ENCODE data around the gene SEL1L3. TPM values are rescaled to one million over a fixed set of nuclear protein-coding genes. Genes with fewer than 3 reads are reported as not detected.

Gene SEL1L3
- total and polyA plus RNA-seq, 9 of the 15 experiments (the other 6 are each of a cell fraction or from before 2014, with no cell fraction given): 10.0 to 44.3 (median 21.6) TPM

- TF ChIP-seq ZBTB9 (CRISPR knock-in tag; IDR thresholded peaks at IDR 0.05): 0 out of 2 replicates have a peak, but pooled peaks have one; percentile 59
- TF ChIP-seq JUNB (CRISPR knock-in tag; conservative IDR thresholded peaks at IDR 0.05): no peak
- TF ChIP-seq KDM4B (IDR thresholded peaks at IDR 0.05; ENCODE audit: borderline replicate concordance in 2 of 2, low read depth in 1 of 2): no peak
- 0 out of 2 replicates have a peak, but pooled peaks have one; percentile 4 for TF ChIP-seq HMBOX1 (IDR thresholded peaks at IDR 0.05)
- TF ChIP-seq NFYB (IDR thresholded peaks at IDR 0.05; ENCODE audit: extremely low read depth, insufficient read length): no peak
- TF ChIP-seq ATF2 (CRISPR knock-in tag; IDR thresholded peaks at IDR 0.05): no peak
- ChIA-PET POLR2A (interaction anchor here (1.2 kb wide), 1 partner anchor 26 kb away, joined by 3 read pairs; no protein-coding TSS in a partner anchor), CTCF (ENCODE audit: low intra/inter-chr PET ratio) (no interaction called here)
- peaks cover 10% of the 10 kb centered on the region for H3K36me3 ChIP-seq (ENCODE audit: control insufficient read depth, insufficient read depth, low read length)
- H3K9me1 ChIP-seq (ENCODE audit: control insufficient read depth, insufficient read depth, low read length): no peaks in the 10 kb centered on the region
- in situ Hi-C loops (cut with MboI): no loop called here
- BruUV-seq (replicated peaks): no TSS peak
- 29% methylated on average over 5 of the region's 5 CpGs for WGBS (ENCODE audit: insufficient coverage, low coverage, missing lambda C conversion rate)
- H3K9me3 ChIP-seq (replicated peaks; ENCODE audit: control insufficient read depth, insufficient read depth, low read depth, low read length): no peaks in the 10 kb centered on the region
- no peak; the same call in 2 of the 3 replicates for ATAC-seq
- H2AFZ ChIP-seq (ENCODE audit: low read depth, low read length): no peak overlapping the region
- H3K9ac ChIP-seq (ENCODE audit: insufficient read depth in 1 of 2, low read depth in 2 of 2, low read length in 2 of 2): no peak overlapping the region
- no peak overlapping the region for H3K4me2 ChIP-seq (ENCODE audit: insufficient read depth, low read length)
- FAIRE-seq: peak; percentile 42
- no peak for DNase-seq (ENCODE audit: extremely low read depth in 1 of 4, low spot score in 3 of 4)
- no peak overlapping the region for H3K4me3 ChIP-seq
- peaks cover 0 to 5% of the 10 kb centered on the region in 2 experiments; a peak in 2 of 5 replicates for H3K4me1 ChIP-seq (replicated peaks in 1 of 2; ENCODE audit: control insufficient read depth in 2 of 2, insufficient read depth in 2 of 2, low read length in 2 of 2)
- no peaks in the 10 kb centered on the region for H3K27me3 ChIP-seq (ENCODE audit: control insufficient read depth in 2 of 2, insufficient read depth in 2 of 2, low read length in 2 of 2)
- peaks cover 12% of the 10 kb centered on the region; the same call in 1 of the 2 replicates for H4K20me1 ChIP-seq (replicated peaks; ENCODE audit: control insufficient read depth, insufficient read depth, low read length)
- intact Hi-C loops (cut with micrococcal nuclease): no loop called here
- H3K27ac ChIP-seq (ENCODE audit: extremely low read depth, low read depth, low read length): no peak overlapping the region
- H3K79me2 ChIP-seq (ENCODE audit: control insufficient read depth, insufficient read depth, low read length): no peaks in the 10 kb centered on the region
These were observed 28.2 kb downstream of the SEL1L3 start for GRCh38 chr4:25834411-25835107.
